AG04450 (cell line): ENCODE results near the gene TBX1. TPM values are rescaled to one million over a fixed set of nuclear protein-coding genes. Genes with fewer than 3 reads are reported as not detected.
A peak's percentile ranks its signal among the peaks of the same experiment; 100 is the strongest.

Experiments used
- CTCF ChIA-PET: fragments of 300-600, 350-600 bp; formaldehyde crosslinking; extraction: SDS; loops from one replicate; lab custom pipeline; 2022; ENCODE audit warnings: antibody characterized with exemption, inconsistent platforms; lab: Charles Lee
- POLR2A ChIA-PET: fragments of 350-600 bp; formaldehyde crosslinking; extraction: SDS; loops from one replicate; lab custom pipeline; 2021; ENCODE audit warnings: antibody characterized with exemption, inconsistent platforms; lab: Yijun Ruan, JAX
- DNase-seq: peaks from one replicate; pipeline ENCODE4 v3.0.0-alpha.2; 2011; ENCODE audit warnings: low read depth, low spot score
- H3K27ac ChIP-seq: one replicate; pipeline ENCODE4 v1.5.1; 2012; ENCODE audit warnings: low read depth, low read length, control low read depth
- H3K27me3 ChIP-seq: one replicate; pipeline ENCODE4 v1.6.0; 2012; ENCODE audit warnings: low read length; ENCODE audit not compliant: control insufficient read depth, insufficient read depth
- H3K4me3 ChIP-seq: 2 replicates; pipeline ENCODE4 v1.5.1; 2011; ENCODE audit warnings: mild to moderate bottlenecking, low read depth, low read length, control low read depth
- H3K9me3 ChIP-seq: 2 replicates; pipeline ENCODE4 v1.5.1; 2012; ENCODE audit warnings: low read length; ENCODE audit not compliant: control insufficient read depth, insufficient read depth
- polyA plus RNA-seq: library from polyadenylated mRNA; depleted of rRNA; stranded (reverse); fragments of >200 nt; gene quantifications from 2 replicates; pipeline ENCODE4 v1.2.3, GENCODE V29; 2011
- TF ChIP-seq, protein P1 (sequence below): IDR thresholded peaks from 2 replicates; pipeline ENCODE4 v1.5.1; 2011; ENCODE audit warnings: low read depth, low read length, control low read depth, inconsistent platforms

TBX1 gene
- polyA plus RNA-seq, 1 experiment, result not detected

DNA sequence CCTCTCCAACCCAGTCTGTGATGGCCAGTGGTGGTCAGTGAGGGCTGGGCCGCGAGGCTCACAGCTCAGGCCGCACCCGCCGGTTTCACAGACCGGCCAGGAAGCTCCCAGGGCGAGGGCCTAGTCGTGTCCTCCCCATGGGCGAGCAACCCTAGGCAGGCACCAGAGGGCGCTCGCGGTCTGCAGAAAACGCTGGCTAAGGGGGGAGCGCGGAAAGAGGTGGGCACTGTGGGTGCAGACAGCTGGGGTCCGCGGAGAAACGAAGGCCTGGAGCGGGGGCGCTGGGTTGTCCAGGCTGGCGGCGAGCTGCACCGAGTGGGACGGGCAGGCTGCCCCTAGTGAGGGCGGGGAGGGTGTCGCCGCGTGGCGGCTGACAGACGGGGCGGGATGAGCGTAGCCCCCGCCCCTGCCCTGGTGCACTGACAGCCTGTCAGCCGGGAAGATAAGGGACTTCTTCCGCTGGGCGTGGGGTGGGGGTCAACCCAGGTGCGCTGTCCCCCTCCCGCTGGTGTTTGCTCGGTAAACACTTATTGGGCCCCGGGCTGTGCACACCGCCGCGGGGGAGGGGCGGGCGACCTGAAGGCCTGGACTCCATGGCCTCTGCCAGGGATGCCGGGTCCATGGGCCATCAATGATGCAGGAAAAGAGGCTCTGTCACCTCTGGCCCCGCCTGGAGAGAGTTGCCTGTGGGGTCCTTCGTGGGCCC, 29.8 kb upstream of the TBX1 start:
- Histone ChIP-seq H3K4me3 (peak overlapping the region; percentile 61), H3K27ac (no peak overlapping the region), H3K27me3 (no peaks in the 10 kb centered on the region), H3K9me3 (peaks cover 11% of the 10 kb centered on the region; the same call in 1 of the 2 replicates)
- DNase-seq, result peak; percentile 56
- CTCF ChIA-PET, result interaction anchor here (0.6 to 6.6 kb wide), 38 partner anchors 8 to 1308 kb away, joined by 3 to 133 read pairs (median 4); partner anchors contain the start of genes GNB1L and RTL10
- TF ChIP-seq, protein P1, sequence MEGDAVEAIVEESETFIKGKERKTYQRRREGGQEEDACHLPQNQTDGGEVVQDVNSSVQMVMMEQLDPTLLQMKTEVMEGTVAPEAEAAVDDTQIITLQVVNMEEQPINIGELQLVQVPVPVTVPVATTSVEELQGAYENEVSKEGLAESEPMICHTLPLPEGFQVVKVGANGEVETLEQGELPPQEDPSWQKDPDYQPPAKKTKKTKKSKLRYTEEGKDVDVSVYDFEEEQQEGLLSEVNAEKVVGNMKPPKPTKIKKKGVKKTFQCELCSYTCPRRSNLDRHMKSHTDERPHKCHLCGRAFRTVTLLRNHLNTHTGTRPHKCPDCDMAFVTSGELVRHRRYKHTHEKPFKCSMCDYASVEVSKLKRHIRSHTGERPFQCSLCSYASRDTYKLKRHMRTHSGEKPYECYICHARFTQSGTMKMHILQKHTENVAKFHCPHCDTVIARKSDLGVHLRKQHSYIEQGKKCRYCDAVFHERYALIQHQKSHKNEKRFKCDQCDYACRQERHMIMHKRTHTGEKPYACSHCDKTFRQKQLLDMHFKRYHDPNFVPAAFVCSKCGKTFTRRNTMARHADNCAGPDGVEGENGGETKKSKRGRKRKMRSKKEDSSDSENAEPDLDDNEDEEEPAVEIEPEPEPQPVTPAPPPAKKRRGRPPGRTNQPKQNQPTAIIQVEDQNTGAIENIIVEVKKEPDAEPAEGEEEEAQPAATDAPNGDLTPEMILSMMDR, result peak; percentile 93
- POLR2A ChIA-PET, result interaction anchor here (1.0 kb wide), 3 partner anchors 174 to 211 kb away, joined by 3 to 6 read pairs (median 4); partner anchors contain the start of genes COMT and TXNRD2

DNA sequence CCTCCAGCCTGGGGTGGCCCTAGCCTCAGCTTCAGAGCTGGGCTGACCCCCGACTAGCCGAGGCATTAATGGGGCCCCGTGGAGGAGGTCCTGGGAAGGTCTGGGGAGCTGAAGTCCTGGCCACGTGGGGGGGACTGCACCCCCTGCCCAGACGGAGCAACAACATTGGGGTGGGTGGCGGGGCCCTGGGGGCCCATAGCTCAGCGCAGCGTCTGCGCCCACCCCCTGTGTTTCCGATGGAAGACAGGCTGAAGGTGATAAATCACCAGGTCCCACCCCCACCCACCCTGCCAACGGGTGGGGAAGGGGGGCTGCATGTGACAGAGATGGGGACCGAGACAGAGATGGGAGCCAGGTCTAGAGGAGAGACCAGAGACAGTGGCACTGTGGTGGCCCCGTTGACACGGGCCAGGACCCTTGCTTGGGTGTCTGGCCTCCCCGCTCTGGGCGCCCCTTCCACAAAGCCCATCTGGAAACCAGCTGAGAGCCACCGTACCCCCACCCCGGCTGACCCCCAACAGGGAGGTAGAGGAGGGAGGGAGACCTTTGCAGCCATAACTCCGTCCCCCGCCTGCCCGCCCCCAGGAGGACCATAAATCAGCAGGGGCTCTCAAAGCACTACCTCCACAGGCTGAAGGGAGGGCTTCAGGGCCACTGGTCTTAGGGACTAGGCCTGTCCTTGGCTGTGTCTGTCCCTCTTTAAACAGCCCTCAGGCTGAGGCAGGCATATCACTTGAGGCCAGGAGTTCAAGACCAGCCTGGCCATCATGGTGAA, 29.0 kb upstream of the TBX1 start:
- H3K27ac ChIP-seq, result no peak overlapping the region
- TF ChIP-seq, protein P1, result no peak
- H3K27me3 ChIP-seq, result no peaks in the 10 kb centered on the region
- no peak for DNase-seq
- no peak overlapping the region for H3K4me3 ChIP-seq
- peaks cover 5% of the 10 kb centered on the region; the same call in 1 of the 2 replicates for H3K9me3 ChIP-seq
- ChIA-PET CTCF (interaction anchor here (0.5 to 6.6 kb wide), 27 partner anchors 13 to 620 kb away, joined by 3 to 133 read pairs (median 5); no protein-coding TSS in a partner anchor), POLR2A (no interaction called here)

DNA sequence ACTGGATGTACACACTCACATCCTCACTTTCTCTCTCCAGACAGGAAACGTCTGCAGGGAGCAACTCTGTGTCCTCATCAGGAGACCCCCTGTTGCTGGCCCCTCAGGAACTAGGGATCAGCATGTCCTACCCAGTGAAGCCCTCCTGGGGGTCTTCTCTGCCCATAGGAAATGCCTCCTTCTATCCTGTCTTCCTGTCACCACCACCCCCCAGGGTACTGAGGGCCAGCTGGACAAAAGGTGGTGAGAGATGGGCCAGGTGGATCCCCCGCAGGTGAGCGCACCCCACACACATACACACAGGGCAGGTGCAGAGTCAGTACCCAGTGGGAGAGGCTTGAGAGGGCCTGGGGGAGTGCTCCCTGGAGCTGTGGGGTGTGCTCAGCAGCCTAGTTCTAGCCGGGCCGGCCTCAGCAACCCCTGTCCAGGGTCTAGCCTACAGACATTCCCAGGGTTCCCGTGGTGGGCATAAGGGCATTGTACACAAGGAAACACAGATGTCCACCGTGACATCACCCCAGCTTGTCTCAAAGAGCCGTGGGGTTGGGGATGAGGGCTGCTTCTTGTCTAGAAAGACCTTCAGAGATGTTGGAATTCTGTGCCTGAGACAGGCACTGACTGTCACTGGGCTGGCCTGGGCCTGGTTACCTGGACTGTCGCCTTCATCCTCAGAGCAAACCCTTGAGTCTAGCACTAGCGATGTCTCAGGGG, 28.0 kb upstream of the TBX1 start:
- no peak overlapping the region for H3K4me3 ChIP-seq
- no peaks in the 10 kb centered on the region for H3K9me3 ChIP-seq
- POLR2A ChIA-PET, result no interaction called here
- CTCF ChIA-PET, result interaction anchor here (6.6 kb wide), 1 partner anchor 178 kb away, joined by 133 read pairs; no protein-coding TSS in a partner anchor
- no peak for DNase-seq
- no peaks in the 10 kb centered on the region for H3K27me3 ChIP-seq
- H3K27ac ChIP-seq, result no peak overlapping the region
- TF ChIP-seq, protein P1, result no peak

DNA sequence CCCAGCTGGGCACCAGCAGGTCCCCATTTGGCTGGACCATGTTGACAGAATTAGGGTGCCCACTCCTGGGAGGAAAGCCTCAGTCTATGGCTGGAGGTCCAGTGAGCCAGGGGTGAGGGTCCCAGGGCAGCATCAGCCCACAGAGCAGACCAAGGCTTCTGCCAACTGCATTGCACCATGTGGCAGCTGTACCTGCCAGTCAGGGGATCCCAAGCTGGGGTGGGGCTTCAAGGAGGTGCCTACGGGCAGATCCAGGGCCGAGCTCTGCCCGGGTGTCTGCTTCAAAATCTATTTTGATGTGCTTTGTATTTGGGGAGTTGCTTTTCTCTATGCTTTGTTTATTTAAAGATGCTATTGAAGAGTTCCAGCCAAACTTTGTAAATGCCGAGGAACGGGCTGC, 26.8 kb upstream of the TBX1 start:
- CTCF ChIA-PET, result interaction anchor here (6.6 kb wide), 1 partner anchor 177 kb away, joined by 133 read pairs; no protein-coding TSS in a partner anchor
- Histone ChIP-seq H3K9me3 (no peaks in the 10 kb centered on the region), H3K4me3 (no peak overlapping the region), H3K27ac (no peak overlapping the region), H3K27me3 (no peaks in the 10 kb centered on the region)
- POLR2A ChIA-PET, result no interaction called here
- no peak for DNase-seq
- TF ChIP-seq, protein P1, result no peak
